HG02943 (cell line): ENCODE measurements around the gene VPS37C.
A peak's percentile ranks its signal among the peaks of the same experiment; 100 is the strongest.
"Not testable (repeated sequence)": the region's sequence is repeated elsewhere in the genome, so short reads cannot be mapped to it uniquely, and the experiment has no call there.

ENCODE experiments used
- ATAC-seq: cut with Tn5 transposase; IDR thresholded peaks from one replicate; pipeline ENCODE4 v1.9.1; 2021; ENCODE audit warnings: mild to moderate bottlenecking, low read depth, moderate library complexity; ENCODE audit not compliant: unreplicated experiment

VPS37C gene

GRCh38 chr11:61161190-61162091 lies at the start of gene VPS37C:
Gene VPS37C (minus strand): TSS chr11:61161426. CDS start chr11:61138829, 22,597 bp downstream.
- peak; percentile 68 for ATAC-seq

- not testable (repeated sequence) for ATAC-seq
Measured at GRCh38 chr11:61210629-61211028, 49.4 kb upstream of the VPS37C start.

DNA sequence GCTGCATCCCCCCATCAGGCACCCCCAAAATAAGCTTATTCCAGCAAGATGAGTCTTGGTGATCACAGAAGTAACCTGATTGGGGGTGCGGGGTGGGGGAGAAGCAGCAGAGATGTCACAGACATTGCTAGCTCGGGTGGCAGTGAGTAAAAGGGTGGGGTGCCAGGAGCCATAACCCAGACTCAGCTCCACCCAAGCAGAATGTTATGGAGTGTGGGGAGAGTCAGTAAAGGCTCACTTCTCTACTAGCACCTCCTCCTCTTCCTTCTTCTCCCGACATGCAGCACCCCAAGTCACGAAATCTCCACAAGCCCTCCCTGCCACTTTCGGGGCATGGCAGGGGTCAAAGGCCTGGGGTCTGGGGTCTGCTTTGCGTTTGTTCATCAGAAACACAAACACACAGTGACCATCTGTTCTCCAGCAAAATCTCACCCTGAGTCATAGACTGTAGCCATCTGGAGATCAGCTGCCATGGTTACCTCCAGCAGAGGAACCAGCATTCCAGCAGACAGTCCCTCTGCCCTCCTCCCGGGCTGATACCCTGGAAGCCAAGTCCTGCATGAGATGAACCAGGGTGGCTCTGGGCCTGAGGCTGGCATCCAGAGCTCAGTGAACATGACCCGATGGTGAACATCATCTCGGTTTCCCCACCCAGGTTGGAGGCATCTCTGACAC lies 46.5 kb upstream of the VPS37C start:
- not testable (repeated sequence) for ATAC-seq

- ATAC-seq = not testable (repeated sequence)
Measured at GRCh38 chr11:61204502-61205059, 43.4 kb upstream of the VPS37C start.

DNA sequence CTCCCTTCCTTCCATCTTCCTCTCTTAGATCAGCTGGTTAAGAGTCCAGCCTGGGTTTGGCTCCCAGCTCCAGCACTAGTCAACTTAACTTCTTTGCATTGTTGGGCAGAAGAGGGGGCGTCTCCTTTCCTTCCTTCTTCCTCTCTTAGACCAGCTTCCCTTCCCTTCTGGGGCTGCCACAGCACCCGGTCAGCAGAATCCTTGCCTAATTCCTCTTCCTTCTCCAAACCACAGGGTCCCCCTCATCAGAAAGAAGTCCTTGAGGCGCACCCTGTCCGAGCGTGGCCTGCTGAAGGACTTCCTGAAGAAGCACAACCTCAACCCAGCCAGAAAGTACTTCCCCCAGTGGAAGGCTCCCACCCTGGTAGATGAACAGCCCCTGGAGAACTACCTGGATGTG lies 42.6 kb upstream of the VPS37C start:
- not testable (repeated sequence) for ATAC-seq

GRCh38 chr11:61202950-61203746 lies 41.9 kb upstream of the VPS37C start, which contains the start of gene PGA3:
Gene PGA3 (plus strand): TSS chr11:61203515. CDS start chr11:61203565, 50 bp downstream.
- not testable (repeated sequence) for ATAC-seq

- ATAC-seq = no peak
Measured at GRCh38 chr11:61201476-61201875, 40.2 kb upstream of the VPS37C start.

DNA sequence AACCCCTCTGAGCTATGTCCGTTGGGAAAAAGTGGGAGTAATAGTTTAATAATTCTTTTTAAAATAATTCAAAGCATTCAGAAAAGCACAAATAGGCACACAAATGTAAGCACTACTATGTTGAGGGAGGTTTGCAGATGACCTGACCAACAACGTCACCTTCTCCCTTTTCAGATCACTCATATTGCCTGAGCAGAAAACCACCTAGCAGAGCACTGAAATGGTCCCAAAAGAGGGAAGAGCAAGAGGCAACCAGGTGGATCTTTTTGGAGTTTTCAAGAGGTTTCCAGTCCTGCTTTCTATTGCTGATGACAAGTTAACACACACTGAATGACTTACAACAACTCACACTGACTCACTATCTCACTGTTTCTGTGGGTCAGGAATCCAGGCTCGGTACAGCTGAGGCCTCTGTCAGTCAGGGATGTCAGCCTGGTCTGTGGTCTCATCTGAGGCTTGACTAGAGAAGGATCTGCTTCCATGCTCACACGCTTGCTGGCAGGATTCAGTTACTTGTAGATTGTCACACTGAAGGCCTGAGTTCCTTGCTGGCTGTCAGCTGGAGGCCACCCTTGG lies 37.8 kb upstream of the VPS37C start:
- ATAC-seq = no peak

GRCh38 chr11:61198361-61198760 lies 37.1 kb upstream of the VPS37C start:
- no peak for ATAC-seq

- ATAC-seq = no peak
Measured at GRCh38 chr11:61195719-61196118, 34.5 kb upstream of the VPS37C start.

- no peak for ATAC-seq
Measured at GRCh38 chr11:61194981-61195695, 33.9 kb upstream of the VPS37C start.

GRCh38 chr11:61194169-61194671 lies 33.0 kb upstream of the VPS37C start:
- ATAC-seq = no peak

DNA sequence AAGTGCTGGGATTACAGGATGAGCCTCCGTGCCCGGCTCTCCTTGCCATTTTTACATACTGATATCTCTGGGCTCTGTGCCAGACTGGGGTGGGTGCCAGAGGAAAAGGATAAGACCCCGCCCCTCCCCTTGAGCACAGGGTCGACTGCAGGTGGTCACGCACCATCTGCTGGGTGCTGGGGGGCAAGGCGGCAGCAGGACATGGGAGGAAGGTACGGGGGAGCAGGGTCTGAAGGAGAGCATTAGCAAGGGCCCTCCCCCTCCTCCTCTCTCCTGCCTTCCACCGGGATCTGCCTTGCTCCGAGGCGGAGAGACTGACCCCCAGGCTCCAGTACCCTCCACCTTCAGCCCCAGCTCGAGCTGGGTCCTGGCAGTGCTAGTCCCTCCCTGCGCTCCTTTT lies 32.4 kb upstream of the VPS37C start:
- ATAC-seq = no peak

DNA sequence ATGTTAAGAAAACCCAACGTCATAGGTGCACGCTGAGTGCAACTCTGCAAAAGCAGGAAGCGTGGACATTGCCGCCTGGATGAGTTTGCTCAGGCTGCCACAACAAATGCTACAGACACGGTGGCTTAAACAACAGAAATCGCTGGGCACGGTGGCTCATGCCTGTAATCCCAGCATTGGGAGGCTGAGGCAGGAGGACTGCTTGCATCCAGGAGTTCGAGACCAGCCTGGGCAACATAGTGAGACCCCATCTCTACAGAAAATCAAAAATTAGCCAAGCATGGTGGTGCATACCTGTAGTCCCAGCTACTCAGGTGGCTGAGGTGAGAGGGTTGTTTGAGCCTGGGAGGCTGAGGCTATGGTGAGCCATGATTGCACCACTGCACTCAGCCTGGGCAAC lies 28.7 kb upstream of the VPS37C start:
- ATAC-seq = no peak

DNA sequence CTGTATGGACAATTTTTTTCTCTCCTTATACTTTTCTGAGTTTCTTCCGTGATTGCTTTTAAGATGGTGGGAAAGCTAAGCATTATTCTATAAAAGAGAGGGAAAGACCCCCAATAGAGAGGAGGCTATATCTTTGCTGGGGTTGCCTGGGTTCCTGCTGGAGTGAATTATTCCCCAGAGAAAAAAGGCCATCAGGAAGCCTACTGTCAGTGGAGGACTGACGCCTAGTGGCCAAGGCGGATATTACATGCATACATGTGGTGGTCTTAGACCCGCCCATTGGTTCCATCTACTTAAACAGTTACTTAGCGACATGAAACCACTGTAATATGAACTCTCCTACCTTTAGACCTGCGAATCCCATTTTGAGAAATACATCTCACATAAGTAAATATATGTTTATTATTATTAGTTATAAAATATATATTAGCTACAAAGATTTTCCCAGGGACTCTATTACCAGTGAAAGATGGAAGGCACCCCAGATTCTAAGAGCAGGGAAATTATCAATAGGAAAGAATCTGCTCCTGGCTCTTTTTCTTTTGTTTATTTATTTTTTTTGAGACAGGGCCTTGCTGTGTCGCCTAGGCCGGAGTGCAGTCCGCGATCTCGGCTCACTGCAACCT lies 26.4 kb upstream of the VPS37C start:
- ATAC-seq = no peak

GRCh38 chr11:61186504-61186903 lies 25.3 kb upstream of the VPS37C start:
- no peak for ATAC-seq

DNA sequence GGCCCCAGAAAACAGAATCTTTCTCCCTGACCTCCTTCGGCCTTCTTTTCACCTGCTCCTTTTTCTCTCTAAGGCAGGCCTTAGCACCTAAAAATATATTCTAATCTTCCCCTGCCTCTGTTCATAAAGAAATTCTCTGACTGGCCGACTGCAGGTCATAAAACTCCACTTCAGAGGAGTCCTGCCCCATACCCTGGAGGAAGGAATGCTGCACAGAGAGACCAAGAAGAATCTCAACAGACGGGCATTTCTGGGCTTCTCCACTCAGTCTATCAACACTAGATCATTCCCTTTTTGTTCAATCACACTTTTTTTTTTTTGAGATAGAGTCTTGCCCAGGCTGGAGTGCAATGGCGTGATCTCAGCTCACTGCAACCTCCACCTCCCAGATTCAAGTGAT lies 22.4 kb upstream of the VPS37C start:
- ATAC-seq = no peak

DNA sequence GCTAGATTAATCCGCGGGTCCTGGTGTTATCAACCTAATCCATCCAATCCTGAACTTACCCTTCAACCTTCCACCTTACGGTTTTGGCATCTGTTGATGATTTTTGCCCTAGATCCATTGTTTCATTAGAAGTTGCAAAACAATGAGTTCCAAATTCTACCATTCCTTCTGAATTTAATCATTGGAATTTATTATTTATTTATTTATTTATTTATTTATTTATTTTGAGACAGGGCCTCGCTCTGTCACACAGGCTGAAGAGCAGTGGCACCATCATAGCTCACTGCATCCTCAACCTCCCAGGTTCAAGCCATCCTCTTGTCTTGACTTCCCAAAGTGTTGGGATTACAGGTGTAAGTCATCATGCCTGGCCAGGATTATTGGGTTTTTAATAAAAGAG lies 20.3 kb upstream of the VPS37C start:
- no peak for ATAC-seq

DNA sequence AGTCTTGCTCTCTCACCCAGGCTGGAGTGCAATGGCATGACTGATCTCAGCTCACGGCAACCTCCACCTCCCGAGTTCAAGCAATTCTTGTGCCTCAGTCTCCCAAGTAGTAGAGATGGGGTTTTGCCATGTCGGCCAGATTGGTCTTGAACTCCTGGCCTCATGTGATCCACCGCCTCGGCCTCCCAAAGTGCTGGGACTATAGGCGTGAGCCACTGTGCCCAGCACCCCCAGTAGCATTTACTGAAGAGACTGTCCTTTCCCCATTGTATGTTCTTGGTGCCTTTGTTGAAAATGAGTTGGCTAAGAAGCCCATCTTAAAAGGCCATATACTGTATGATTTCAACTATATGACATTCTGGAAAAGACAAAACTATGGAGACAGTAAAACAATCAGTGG lies 19.0 kb upstream of the VPS37C start:
- not testable (repeated sequence) for ATAC-seq
